GM10847 (cell line): Measurements from ENCODE around the gene EGR4.
A peak's percentile ranks its signal among the peaks of the same experiment; 100 is the strongest.

Experiments used
- POLR2A ChIP-seq: IDR thresholded peaks from 2 replicates; pipeline ENCODE4 v1.6.1; 2011; ENCODE audit not compliant: insufficient read length; ENCODE audit errors: extremely low read depth

The EGR4 gene

DNA sequence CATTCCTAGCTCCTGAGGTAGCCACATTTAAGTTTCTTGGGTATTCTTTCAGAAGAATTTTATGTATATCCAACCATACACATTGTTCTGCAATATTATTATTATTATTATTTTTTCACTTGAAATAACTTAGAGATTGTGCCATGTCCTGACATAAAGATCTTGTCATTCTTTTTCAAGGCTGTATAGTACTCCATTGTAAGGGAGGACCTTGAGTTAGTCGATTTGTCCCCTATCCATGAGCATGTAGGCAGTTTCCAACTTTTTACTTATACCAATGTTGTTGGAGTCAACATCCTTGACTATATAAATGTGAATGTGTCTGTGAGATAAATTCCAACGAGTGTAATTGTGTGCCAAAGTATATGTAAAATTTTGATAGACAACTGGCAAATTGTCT, 891 bp upstream of the EGR4 start:
- no peak for TF ChIP-seq POLR2A

DNA sequence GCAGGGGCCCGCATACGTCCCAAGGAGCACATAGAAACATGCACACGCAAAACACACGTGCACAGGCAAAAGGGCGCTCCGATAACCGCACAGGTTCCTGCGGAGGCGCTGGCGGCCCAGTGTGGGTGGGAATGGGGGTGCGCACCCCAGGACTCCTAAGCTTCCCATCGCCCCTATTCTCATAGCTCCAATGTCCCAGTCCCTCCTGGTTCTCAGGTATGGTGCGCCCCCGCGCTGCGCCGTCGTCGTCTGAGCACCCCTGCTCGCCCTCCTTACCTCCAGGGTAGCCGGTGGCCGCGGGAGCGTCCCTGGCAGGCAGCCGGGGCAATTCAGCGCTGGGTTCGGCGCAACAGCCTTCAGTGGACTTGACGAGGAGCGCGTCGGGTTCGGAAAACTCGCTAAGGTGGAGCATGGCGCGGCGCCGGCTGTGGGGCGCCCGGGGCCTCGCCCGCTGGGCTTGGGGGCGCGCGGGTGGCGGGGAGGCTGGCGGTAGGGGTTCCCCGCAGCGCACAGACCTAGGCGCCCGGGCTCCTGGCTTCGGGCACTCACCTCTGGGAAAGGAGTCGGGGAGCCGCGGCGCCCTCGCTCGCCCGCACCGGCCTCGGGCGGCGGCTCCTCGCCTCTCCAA, 328 bp downstream of the EGR4 start:
- no peak for TF ChIP-seq POLR2A

DNA sequence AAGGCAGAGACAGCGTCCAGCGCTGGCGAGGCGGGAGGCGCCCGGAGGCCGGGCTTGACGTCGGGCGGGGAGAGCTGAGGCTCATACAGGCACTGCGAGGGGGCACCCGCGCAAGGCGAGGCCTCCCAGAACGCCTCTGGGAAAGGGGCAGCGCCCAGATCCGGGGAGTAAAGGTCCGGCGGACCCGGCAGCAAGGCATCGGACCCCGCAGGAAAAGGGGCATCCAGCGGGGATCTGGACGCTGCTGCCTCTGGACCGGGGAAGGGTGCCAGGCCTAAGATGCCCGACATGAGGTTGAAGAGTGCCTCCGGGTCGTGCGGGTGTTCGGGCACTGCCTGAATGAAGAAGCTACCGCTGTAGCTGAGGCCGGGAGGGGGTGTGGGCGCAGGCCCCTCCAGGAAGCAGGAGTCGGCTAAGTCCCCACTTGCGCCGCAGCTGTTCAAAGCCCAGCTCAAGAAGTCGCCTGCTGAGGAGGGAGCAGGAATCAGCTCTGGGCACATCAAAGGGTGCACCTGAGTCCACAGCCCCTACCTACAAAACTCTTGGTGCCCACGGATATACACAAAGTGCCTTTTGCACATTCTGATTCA, 937 bp downstream of the EGR4 start:
- no peak for TF ChIP-seq POLR2A

DNA sequence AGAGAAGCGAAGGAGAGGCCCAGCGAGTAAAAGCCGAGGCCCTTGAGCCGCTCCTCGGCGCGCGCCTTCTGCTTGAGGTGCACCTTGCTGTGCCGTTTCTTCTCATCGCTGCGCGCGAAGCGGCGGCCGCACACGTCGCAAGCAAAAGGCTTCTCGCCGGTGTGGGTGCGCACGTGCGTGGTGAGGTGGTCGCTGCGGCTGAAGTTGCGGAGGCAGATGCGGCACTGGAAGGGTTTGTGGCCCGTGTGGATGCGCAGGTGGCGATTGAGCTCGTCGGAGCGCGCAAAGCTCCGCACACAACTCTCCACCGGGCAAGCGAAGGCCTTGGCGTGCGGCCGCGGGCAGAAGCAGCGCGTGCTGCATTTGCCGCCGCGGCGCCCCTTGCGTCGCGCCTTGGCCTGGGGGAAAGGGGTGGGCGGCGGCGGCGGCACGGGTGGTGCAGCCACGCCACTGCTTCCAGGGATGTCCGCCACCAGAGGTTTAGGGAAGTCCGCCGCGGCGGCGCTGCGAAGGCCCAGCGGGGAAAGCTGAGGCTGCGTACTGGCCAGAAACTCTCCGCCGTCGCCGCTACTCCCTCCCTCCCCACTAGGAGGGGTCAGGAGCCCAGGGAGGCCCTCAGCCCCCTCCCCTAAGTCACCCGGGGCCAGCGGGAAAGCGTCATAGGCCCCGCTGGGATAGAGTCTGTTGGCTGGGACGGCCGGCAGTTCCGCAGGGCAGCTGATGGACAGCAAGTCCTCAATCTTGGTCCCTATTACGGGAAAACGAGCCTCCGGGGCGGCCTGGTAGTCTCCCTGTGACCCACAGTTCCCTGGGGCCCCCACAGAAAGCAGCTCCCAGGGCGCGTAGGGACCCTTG, 1.7 kb downstream of the EGR4 start:
- no peak for TF ChIP-seq POLR2A

DNA sequence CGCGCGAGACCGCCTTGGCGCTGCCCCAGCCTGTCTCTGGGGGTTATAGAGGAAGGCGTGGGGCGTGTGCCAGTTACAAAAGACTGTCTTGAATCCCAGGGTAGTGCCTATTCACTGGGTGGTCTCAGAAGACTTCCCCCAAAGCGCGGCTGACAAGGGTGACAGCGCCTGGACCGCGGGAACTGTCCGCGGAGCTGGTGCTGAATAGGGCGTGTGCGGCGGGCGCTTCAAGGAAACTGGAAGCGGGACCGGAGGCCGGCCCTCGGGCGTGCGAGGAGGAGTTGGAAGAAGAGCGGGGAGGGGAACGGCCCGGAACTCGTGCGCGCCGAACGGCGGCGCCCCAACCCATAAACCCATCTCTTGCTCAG, 2.3 kb downstream of the EGR4 start:
- no peak for TF ChIP-seq POLR2A

DNA sequence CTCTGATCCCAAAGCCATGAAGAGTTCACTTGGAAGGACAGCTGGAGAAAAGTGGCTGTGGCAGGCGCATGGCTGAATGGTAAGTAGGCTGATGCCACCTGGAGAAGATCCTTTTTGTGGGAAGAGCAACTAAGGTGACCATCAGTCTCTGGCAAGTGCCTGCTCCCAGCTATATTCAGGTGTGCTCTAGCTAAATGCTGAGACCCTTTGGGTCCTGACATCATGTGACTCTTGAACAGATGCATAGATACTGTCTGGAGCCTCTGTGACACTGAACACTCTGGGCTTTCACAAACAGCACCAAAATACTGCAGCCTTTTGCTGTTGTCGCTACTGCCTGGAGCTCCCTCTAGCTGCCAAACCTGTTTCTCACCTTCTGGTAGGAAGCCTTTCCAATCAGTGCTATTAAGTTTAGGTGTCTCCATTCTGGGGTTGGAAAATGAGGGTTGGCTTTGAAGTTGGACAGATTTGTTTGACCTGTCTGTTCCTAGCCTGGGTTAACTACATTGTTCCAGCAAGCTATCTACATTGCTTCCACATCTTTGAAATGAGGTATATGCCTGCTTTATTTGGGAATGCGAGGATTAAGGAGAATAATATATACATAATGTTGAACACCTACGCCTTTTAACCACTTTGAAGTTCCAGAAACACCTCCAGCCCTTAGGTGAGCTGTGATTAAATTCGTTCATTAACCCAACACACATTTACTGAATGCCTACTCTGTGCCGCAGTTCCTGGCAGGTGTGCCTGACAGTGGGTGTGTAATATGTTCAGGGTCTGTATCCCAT, 3.1 kb downstream of the EGR4 start:
- no peak for TF ChIP-seq POLR2A

DNA sequence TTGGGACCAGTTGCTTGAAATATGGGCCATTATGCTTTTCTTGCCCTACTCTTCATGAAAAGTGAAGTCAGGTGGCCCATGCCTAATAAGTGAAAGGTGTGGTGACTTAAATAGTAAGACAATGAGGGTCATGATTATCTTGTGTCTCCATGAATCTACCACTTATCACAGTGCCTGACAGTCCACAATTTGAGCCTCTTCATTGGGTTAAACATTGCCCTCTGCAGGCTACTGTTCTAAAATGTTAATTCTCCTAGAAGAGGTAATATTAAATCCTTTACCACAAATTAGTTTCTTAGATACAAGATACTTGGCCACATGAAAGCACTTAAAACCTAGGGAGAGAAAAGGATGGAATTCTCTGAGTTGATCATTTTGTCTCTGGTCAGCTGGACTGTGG, 4.0 kb downstream of the EGR4 start:
- TF ChIP-seq POLR2A, result no peak

DNA sequence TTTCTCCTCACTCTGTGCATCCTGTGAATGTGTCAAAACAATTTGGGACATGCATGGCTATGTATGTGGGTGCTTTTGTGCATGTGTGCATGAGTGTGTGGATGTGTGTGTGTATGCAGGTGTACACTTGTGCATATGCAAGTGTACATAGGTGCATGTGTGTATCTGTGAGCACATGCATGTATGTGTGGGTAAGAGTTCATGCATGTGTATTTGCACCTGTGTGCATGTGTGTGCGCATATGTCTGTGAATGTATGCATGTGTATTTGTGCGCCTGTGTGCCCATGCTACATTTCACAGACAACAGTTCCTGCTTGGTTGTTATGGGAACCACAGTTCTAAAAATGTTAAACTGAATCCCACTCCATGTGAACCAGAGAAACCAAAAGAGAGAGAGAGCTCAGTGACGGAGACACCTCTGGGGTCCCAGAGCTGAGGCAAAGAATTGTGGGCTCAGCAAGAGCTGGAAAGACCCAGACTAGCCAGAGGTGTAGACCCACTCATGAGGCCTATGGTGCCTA, 7.2 kb downstream of the EGR4 start:
- TF ChIP-seq POLR2A, result no peak

DNA sequence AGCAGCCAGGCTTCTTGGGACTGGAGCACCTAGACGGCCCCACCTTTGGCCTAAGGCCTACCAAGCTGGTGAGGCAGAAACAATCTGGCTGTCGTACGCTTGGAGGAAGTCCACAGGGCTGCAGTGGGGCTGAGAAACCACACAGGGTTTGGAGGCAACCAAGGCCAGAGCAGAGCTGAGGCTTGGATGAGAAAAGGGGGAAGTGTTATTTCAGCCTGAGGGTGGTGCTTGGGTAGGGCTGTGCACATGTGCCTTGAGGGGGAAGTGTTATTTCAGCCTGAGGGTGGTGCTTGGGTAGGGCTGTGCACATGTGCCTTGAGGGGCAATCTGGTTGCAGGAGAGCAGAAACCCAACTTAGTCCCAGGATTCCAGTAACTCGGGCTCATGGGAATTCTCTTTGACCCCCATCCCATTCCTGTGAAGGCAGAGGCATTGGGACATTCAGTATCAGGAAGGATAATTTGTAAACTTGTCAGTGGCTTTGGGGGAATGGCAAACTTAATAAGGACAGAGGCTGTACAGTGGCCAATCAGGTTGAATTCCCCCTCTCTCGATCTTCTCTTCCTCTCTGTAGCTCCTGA, 8.1 kb downstream of the EGR4 start:
- TF ChIP-seq POLR2A, result no peak

DNA sequence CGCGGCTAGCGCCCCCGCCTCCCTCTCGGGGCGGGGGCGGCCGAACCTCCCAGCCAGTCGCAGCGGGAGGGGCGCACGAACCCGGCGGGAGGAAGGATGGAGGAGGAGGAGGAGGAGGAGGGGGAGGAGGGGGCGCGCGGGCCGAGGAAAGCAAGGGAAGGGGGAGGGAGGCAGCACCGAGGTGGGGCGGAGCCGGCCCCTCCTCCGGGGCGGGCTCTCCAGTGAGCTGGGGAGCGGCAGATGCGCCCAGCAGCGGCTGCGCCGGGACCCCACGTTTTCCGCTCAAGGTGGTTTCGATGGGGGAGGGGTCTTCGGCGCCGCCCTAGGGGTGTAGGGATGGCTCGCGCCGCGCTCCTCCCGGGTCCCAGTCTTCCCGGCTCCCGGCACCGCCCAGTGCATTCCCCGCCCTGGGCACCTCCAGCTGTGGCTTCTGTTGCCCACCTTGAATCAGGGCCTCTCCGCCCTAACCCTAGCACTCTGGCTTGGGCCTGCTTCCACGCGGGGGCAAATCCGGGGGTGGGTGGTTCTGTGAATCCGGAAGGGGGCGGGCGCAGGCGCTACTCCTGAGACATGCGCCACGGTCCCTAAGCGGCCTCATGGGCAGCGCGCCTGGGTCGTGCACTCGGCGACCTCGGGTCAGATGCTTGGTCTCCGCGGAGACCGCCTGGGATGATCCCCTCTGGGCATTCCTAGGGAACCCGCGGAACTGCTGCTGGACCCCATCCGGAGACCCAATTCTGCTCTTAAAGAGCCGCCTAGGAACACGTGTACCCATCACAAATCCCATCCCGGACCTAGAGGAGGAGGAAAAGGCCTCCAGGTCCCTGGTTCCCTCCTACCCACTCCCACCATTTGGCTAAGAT, 8.8 kb downstream of the EGR4 start, which contains the start of gene FBXO41:
Gene FBXO41, minus strand, starts transcription at position 183 of the 863 bp plus-strand sequence. CDS start 14,848 bp downstream, outside the sequence.
- peak; percentile 42 for TF ChIP-seq POLR2A

DNA sequence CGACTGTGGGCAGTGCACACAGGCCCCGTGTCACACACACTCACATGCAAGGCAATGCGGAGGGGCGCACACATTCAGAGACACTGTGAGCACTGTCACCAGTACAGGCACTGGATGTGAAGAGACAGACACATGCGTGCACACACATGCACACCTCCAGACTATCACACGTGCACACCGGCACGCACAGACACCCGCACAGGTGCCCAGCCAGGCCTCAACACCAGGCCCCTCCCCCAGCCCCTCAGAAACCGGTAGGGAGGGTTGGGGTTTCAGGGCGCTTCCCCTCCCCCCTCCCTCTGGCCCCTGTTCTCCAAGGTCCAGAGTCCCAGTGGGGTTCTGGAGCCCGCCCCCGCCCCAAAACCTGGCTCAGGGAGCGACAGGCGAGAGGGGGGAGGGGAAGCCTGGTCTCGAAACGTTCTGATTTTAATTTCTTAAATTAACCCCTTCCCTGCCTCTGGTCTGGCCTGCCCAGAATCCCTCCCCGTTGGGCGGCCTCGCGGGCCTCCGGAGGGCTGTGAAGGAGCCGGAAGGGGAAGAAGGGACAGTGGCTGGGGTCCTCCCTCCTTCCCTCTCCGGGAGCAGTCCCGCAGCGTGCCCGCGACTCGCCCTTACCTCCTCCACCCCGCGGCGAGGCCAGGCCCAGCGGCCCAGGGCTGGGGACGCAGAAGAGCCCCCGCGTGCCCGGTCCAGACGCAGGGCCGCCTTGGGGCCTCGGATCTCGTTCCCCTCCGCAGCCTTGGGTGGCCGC, 9.6 kb downstream of the EGR4 start:
- TF ChIP-seq POLR2A, result no peak

DNA sequence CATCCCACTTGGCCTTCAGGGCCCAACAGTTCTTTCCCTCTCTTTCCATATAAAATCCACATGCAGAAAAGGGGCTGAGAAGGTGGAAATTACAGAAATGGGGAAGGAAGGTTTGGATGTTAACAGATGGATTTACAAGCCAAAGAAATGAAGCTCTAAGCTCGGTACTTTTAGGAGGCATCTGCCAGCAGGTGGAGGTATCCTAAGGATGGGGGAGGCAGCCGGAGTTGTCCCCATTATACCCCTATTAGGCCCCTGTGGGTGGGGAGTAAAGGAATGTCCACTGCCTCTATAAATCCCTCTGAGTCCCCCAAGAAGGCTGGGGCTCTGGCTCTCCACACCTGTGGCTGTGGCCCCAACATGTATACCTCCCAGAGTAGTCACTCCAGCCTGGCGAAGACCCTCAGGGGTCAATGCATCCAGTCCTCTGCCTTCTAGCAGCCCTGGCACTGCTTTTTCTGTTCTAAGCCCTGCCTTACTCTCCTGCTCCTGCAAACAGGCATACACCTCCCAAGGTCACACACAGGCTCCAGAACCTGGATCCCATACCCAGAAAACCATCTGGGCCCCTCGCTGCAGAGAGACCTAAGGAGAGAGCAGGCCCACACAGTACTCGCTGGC, 10.3 kb downstream of the EGR4 start:
- TF ChIP-seq POLR2A, result no peak

DNA sequence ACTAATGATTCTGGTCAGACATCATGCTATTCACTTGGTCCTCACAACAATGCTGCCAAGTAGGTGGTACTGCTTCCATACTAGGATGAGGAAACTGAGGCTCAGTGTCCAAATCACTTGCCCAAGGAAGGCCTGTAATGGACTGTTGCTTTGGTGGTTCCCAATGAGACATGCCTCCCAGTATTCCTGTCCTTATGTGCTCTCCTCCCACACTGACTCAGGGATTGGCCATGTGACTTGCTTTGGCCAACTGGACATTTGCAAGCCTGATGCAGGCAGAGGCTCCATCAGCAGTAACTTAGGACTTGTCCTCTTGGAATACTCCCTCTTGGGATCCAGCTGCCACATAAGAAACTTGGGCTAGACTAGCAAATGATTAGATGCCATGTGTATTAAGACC, 12.1 kb downstream of the EGR4 start:
- no peak for TF ChIP-seq POLR2A
